ENCODE measurements around the gene MATK.

MATK gene

DNA sequence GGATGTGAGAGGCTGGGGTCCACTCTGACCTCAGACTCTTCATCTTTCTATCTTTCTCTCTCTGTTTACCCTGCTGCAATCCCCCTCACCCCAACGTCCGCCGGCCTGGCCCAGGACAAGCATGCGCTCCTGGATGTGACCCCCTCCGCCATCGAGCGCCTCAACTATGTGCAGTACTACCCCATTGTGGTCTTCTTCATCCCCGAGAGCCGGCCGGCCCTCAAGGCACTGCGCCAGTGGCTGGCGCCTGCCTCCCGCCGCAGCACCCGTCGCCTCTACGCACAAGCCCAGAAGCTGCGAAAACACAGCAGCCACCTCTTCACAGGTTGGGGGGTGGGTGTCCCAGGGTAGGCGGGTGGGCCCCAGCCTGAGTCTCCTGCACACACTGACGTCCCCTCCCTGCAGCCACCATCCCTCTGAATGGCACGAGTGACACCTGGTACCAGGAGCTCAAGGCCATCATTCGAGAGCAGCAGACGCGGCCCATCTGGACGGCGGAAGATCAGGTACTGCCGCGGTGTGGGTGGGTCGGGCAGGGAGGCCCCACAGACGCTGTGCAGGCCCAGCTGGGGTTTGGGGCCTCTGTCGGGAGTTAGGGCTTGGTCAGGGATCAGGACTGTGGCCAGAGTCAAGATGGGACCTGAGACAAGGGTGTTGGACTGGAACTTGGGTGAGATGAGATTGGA, 39.7 kb downstream of the MATK start:
- FAIRE-seq = no peak

DNA sequence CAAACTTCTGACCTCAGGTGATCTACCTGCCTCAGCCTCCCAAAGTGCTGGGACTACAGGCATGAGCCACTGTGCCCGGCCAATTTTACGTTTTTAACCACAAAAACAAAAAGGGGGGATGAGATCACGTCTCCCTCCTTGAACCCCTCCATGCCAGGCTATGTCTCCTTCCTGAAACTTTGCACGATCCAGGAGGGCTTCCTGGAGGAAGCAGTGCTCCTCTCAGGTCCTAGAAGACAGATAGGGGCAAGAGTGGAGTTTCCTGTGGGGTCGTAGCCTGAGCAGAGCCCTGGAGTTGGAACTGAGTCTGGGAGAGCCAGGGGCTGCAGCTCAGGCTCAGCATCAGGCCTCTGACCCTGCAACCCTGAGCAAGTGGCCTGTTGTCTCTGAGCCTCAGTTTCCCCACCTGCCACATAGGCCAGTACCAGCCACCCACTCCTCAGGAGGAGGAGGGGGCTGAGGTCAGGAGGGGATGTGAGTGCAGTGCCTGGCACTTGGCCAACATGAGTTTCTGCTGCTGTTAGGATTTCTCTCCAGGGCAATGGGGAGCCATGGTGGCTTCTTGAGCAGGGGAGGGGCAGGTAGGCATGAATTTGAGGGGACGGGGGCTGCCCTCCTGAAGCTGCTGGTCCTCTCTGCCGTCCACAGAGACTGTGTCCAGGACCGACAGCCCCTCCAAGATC, 40.7 kb downstream of the MATK start:
- FAIRE-seq = no peak

DNA sequence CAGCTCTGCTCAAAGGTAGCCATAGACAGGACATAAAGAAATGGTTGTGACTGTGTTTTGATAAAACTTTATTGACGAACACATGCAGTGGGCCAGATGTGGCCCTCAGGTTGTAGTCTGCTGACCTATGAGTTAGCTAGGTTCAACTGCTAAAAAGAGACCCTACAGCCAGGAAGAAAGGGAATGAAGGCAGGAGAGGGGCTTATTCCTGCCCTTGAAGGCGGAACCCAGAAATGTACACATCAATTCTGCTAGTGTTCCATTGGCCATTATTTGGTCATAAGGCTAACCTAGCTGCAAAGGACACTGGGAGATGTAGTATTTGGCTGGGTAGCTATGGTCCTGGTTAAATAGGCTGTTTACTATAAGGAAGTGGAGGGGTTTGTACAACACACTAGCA, 42.7 kb downstream of the MATK start:
- FAIRE-seq = no peak

DNA sequence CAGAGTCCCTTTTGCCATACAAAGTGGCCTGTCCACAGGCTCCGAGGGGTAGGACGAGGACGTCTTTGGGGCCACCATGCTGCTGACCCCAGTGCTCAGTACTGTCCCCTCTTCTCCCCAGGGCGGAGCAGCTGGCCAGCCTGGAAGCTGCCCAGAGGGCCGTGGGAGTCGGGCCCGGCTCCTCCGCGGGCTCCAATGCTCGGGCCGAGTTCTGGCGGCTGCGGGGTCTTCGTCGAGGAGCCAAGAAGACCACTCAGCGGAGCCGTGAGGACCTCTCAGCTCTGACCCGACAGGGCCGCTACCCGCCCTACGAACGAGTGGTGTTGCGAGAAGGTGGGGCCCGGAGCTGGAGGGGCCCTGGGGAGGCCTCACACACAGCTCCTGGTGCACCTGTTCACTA, 45.8 kb downstream of the MATK start:
- no peak for FAIRE-seq

DNA sequence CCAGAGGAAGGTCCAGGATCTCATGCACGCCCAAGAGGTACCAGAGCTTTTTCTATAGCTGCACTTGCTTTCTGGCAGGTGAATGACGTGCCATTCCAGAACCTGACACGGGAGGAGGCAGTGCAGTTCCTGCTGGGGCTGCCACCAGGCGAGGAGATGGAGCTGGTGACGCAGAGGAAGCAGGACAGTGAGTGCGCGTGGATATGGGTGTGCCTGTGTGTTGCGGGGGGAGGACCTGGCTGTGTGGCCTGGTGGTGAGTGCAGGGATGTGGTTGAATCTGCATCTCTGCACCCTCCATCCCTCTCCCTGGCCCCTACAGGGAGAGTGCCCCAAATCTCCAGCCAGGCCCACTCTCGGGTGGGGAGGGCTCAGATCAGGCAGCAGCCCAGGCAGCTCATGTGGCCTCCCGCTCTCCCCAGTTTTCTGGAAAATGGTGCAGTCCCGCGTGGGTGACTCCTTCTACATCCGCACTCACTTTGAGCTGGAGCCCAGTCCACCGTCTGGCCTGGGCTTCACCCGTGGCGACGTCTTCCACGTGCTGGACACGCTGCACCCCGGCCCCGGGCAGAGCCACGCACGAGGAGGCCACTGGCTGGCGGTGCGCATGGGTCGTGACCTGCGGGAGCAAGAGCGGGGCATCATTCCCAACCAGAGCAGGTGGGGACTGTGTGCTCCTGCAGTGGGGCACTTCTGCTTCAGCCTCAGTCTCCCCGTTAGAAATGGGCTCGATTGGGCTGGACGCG, 47.5 kb downstream of the MATK start:
- FAIRE-seq = no peak

DNA sequence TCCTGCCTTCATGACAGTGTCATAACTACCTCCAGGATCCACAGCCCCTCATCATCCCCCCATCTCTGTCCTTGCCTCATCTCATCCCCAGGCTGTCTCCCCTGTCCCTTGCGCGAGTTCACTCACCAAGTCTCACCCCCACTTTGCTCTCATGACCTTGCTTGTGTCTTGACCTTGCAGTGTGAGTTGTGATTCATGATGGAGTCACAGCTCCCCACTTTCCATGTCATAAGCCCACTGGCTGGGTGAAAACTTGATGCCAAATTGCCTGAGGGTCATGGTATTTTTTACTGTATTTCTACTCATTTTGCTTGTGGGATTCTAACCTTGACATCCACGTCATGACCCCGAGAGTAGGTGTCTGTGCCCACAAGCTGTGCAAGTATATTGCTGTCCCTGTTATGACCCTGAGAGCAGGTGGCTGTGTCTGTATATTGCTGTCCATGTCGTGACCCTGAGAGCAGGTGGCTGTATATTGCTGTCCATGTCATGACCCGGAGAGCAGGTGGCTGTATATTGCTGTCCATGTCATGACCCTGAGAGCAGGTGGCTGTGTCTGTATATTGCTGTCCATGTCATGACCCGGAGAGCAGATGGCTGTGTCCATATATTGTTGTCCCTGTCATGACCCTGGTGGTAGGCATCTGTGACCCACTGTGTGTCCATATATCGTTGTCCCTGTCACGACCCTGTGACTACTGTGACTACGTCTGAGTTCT, 48.5 kb downstream of the MATK start:
- no peak for FAIRE-seq

DNA sequence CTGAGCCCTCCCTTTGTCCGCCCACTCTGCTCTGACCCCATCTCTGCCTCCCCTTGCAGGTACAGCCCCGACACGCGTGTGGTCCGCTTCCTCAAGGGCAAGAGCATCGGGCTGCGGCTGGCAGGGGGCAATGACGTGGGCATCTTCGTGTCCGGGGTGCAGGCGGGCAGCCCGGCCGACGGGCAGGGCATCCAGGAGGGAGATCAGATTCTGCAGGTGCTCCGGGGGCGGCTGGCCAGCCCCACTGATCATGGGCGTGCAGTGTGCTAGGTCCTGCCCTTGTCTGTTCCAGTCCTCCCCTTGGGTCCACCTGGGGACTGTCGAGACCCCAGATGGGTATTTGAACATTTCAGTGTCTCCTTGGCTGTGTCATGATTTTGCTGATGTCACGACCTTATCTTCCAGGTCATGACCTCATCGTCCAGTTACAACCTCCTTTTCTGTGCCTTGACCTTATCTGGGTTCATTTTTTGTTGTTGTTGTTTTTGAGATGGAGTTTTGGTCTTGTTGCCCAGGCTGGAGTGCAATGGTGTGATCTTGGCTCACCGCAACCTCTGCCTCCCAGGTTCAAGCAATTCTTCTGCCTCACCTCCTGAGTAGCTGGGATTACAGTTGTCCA, 50.0 kb downstream of the MATK start:
- FAIRE-seq = no peak

DNA sequence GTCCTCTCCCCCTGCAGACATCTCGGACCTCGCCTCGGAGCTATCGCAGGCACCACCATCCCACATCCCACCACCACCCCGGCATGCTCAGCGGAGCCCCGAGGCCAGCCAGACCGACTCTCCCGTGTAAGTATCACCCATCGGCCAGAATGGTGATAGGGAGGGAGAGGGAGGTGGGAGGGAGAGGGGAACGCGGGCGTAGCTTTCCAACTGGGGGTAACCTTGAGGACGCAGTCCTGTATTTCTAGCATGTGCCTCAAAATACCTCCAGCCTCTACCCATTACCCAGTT, 51.9 kb downstream of the MATK start:
- no peak for FAIRE-seq

DNA sequence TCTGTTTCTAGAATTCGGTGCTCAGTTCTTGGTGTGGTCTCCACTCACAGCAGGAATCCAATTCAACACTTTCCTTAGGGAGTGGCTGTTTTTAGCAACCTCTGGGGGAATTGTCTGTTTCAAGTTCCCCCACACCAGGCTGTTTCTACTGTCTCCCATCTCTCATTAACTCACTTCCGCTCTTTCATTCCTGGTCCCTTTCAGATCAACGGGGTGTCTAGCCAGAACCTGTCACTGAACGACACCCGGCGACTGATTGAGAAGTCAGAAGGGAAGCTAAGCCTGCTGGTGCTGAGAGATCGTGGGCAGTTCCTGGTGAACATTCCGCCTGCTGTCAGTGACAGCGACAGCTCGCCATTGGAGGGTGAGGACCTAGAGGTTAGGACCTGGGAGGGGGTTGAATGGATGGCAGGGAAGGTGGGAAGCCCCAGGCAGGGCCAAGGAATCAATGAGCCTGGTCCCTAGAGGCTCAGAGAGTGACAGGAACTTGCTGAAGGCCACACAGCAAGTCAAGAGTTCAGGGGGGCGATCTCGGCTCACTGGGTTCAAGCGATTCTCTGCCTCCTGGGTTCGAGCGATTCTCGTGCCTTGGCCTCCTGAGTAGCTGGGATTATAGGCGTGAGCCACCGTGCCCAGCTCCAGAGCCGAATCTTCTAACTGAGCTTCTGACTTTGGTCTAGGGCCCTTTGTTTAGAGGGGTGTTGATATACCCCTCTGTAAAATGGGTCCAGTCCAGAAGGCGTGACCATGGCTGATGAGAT, 52.5 kb downstream of the MATK start:
- FAIRE-seq = no peak

DNA sequence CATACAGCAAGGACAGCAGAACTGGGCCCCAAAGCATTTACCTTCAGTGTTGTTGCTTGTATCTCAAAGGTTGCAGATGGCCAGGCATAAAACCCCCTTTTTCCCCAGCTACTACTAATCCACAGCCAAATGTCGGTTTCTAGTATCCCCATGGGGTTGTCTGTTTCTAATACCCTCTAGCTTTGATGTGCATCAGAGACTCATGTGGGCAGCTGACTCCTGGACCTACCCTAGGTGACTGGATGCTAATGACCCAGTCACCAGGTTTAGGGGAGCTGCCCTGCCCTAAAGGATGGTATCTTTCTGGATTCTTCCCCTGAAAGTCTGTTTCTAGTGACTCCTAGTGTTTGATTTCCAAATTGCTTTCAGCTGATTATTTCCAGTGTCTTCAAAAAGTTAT, 54.1 kb downstream of the MATK start:
- no peak for FAIRE-seq

DNA sequence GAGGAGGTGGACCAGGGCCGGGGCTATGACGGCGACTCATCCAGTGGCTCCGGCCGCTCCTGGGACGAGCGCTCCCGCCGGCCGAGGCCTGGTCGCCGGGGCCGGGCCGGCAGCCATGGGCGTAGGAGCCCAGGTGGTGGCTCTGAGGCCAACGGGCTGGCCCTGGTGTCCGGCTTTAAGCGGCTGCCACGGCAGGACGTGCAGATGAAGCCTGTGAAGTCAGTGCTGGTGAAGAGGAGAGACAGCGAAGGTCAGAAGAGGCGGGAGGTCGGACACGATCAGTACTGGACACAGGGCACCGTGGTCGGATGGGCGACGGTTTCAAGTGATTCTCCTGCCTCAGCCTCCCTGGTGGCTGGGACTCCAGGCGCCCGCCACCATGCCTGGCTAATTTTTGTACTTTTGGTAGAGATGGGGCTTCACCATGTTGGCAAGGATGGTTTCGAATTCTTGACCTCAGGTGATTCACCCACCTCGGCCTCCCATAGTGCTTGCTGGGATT, 55.7 kb downstream of the MATK start:
- FAIRE-seq = no peak

Measured in A204.1 (cell line).